OCI-LY1 (cell line): ENCODE measurements around the gene RAB19.
"Not testable (repeated sequence)": the region's sequence is repeated elsewhere in the genome, so short reads cannot be mapped to it uniquely, and the experiment has no call there.

Experiments
- H2AFZ ChIP-seq: fragments of 200-600 bp; sonication (generic), shearing (Covaris generic); 2 replicates; pipeline ENCODE4 v1.6.0; 2014; ENCODE audit warnings: antibody characterized with exemption, mild to moderate bottlenecking, low read length
- H3F3A ChIP-seq: fragments of 200-600 bp; sonication (generic), shearing (Covaris generic); 2 replicates; pipeline ENCODE4 v1.6.0; 2014; ENCODE audit warnings: mild to moderate bottlenecking, antibody characterized with exemption, low read length, moderate library complexity; ENCODE audit not compliant: insufficient read depth
- H3K27ac ChIP-seq: fragments of 200-600 bp; sonication (generic); 2 replicates; pipeline ENCODE4 v1.5.1; 2014; ENCODE audit warnings: low read length, mixed run types, mild to moderate bottlenecking, low read depth; ENCODE audit not compliant: poor library complexity, severe bottlenecking
- H3K27me3 ChIP-seq: fragments of 200-600 bp; sonication (generic); 2 replicates; pipeline ENCODE4 v1.6.0; 2014; ENCODE audit warnings: antibody characterized with exemption, mild to moderate bottlenecking, low read length, moderate library complexity; ENCODE audit not compliant: insufficient read depth
- H3K36me3 ChIP-seq: fragments of 200-600 bp; sonication (generic); 2 replicates; pipeline ENCODE4 v1.6.1; 2014; ENCODE audit warnings: mild to moderate bottlenecking, antibody characterized with exemption, low read length, moderate library complexity, mixed read lengths; ENCODE audit not compliant: insufficient read depth
- H3K4me1 ChIP-seq: fragments of 200-600 bp; sonication (generic); 2 replicates; pipeline ENCODE4 v1.5.1; 2014; ENCODE audit warnings: mild to moderate bottlenecking, low read length, moderate library complexity; ENCODE audit not compliant: insufficient read depth, severe bottlenecking
- H3K4me2 ChIP-seq: fragments of 200-600 bp; sonication (generic), shearing (Covaris generic); 2 replicates; pipeline ENCODE4 v1.6.1; 2014; ENCODE audit warnings: low read length
- H3K4me3 ChIP-seq: fragments of 200-600 bp; sonication (generic); 2 replicates; pipeline ENCODE4 v1.5.1; 2014; ENCODE audit warnings: low read length, low read depth, mild to moderate bottlenecking, mixed read lengths; ENCODE audit not compliant: poor library complexity, severe bottlenecking
- H3K79me2 ChIP-seq: fragments of 200-600 bp; shearing (Covaris generic); 2 replicates; pipeline ENCODE4 v1.6.1; 2016; ENCODE audit warnings: mixed run types, low read length, mixed read lengths; ENCODE audit not compliant: insufficient read depth
- H3K9ac ChIP-seq: fragments of 200-600 bp; sonication (generic), shearing (Covaris generic); 2 replicates; pipeline ENCODE4 v1.6.1; 2014; ENCODE audit warnings: mild to moderate bottlenecking, low read length, mixed read lengths
- H3K9me2 ChIP-seq: fragments of 200-600 bp; sonication (generic), shearing (Covaris generic); 2 replicates; pipeline ENCODE4 v1.6.1; 2014; ENCODE audit warnings: low read depth, mild to moderate bottlenecking, low read length, mixed read lengths
- H3K9me3 ChIP-seq: fragments of 200-600 bp; shearing (Covaris generic); 2 replicates; pipeline ENCODE4 v1.6.1; 2014; ENCODE audit warnings: low read length, mixed read lengths
- H4K20me1 ChIP-seq: fragments of 200-600 bp; sonication (generic), shearing (Covaris generic); 2 replicates; pipeline ENCODE4 v1.6.0; 2016; ENCODE audit warnings: mild to moderate bottlenecking, low read length; ENCODE audit not compliant: insufficient read depth
- EZH2 ChIP-seq: fragments of 200-600 bp; sonication (generic), shearing (Covaris generic); IDR thresholded peaks from 2 replicates; pipeline ENCODE4 v1.8.0; 2017; ENCODE audit warnings: borderline replicate concordance, mixed run types, mild to moderate bottlenecking, antibody characterized with exemption, low read length, moderate library complexity, mixed read lengths
- TF ChIP-seq, protein P1 (sequence below): fragments of 200-600 bp; sonication (generic), shearing (Covaris generic); IDR thresholded peaks from 2 replicates; pipeline ENCODE4 v1.5.1; 2017; ENCODE audit warnings: mild to moderate bottlenecking, antibody characterized with exemption, low read length, moderate library complexity, mixed read lengths

RAB19 gene

DNA sequence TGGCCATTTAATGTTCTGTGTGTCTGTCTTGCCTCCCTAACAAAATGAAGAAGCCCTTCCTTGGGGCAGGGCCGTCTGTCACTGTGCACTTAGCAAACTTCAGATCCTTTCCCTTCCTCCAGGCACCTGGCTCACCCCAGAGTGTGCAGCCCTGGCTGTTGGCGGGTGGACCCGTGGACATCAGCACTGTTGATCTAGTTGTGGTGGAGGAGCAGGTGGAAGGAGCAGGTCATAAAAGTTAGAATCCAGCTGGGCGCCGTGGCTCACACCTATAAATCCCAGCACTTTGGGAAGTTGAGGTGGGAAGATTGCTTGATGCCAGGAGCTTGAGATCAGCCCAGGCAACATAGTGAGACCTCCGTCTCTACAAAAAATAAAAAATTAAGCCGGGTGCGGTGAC, 12.7 kb downstream of the RAB19 start:
- Histone ChIP-seq H3K27me3 (peaks cover 4% of the 10 kb centered on the region; the same call in 1 of the 2 replicates), H4K20me1 (no peaks in the 10 kb centered on the region), H2AFZ (no peak overlapping the region), H3K4me3 (no peak overlapping the region), H3K9ac (no peak overlapping the region), H3K4me2 (no peak overlapping the region), H3K4me1 (no peaks in the 10 kb centered on the region), H3K79me2 (no peaks in the 10 kb centered on the region), H3K9me3 (no peaks in the 10 kb centered on the region), H3F3A (no peaks in the 10 kb centered on the region), H3K27ac (no peak overlapping the region), H3K36me3 (no peaks in the 10 kb centered on the region), H3K9me2 (no peaks in the 10 kb centered on the region)
- no peak for TF ChIP-seq EZH2
- TF ChIP-seq, protein P1, sequence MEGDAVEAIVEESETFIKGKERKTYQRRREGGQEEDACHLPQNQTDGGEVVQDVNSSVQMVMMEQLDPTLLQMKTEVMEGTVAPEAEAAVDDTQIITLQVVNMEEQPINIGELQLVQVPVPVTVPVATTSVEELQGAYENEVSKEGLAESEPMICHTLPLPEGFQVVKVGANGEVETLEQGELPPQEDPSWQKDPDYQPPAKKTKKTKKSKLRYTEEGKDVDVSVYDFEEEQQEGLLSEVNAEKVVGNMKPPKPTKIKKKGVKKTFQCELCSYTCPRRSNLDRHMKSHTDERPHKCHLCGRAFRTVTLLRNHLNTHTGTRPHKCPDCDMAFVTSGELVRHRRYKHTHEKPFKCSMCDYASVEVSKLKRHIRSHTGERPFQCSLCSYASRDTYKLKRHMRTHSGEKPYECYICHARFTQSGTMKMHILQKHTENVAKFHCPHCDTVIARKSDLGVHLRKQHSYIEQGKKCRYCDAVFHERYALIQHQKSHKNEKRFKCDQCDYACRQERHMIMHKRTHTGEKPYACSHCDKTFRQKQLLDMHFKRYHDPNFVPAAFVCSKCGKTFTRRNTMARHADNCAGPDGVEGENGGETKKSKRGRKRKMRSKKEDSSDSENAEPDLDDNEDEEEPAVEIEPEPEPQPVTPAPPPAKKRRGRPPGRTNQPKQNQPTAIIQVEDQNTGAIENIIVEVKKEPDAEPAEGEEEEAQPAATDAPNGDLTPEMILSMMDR = no peak

DNA sequence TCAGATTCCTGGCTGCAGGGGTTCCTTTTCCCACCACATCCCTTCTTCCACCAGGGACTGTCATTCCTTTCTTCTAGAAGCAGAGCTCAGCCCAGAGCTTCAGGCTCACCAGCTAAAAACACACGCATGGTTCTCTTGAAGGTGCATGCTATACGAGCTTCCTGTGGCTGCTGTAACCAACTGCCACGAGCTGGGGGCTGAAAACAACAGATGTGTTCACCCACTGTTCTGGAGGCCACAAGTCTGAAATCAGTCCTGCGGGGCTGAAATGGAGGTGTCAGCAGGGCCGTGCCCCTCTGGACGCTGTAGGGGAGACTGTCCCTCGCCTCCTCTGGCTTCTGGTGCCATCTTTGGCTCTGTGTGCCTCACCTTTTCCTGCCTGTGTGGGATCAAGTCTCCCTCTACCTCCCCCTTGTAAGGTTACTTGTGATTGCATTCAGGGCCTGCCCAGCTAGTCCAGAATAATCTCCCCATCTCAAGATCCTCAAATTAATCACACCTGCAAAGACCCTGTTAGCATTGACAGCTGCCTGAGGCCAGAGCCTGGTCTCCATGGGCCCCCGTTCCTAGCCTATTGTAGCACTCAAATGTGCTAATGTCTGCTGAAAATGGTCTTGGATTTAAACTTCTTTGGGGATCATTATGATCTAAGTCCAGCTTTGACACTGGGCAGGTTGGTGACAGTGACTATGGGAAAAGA, 13.7 kb downstream of the RAB19 start:
- Histone ChIP-seq H3K27ac (no peak overlapping the region), H2AFZ (no peak overlapping the region), H3K27me3 (peaks cover 4% of the 10 kb centered on the region; the same call in 1 of the 2 replicates), H3K4me3 (no peak overlapping the region), H3K4me2 (no peak overlapping the region), H3F3A (no peaks in the 10 kb centered on the region), H4K20me1 (no peaks in the 10 kb centered on the region), H3K9ac (no peak overlapping the region), H3K9me2 (no peaks in the 10 kb centered on the region), H3K9me3 (no peaks in the 10 kb centered on the region), H3K36me3 (no peaks in the 10 kb centered on the region), H3K79me2 (no peaks in the 10 kb centered on the region), H3K4me1 (no peaks in the 10 kb centered on the region)
- no peak for TF ChIP-seq EZH2
- TF ChIP-seq, protein P1 = no peak

DNA sequence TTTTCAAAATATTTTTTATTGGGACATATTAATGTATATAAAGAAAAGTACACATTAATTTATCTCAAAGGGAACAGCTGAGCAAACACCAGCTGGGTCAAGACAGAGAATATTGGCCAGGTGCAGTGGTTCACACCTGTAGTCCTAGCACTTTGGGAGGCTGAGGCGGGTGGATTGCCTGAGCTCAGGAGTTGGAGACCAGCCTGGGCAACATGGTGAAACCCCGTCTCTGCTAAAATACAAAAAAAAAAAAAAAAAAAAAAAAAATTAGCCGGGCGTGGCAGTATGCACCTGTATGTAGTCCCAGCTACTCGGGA, 14.3 kb downstream of the RAB19 start:
- not testable (repeated sequence) for H3K9me3 ChIP-seq, H3K9ac ChIP-seq, H4K20me1 ChIP-seq, H3K36me3 ChIP-seq, H3K27me3 ChIP-seq, H3K4me1 ChIP-seq, H3F3A ChIP-seq, H2AFZ ChIP-seq, H3K27ac ChIP-seq, H3K4me2 ChIP-seq, H3K79me2 ChIP-seq, H3K4me3 ChIP-seq, H3K9me2 ChIP-seq

DNA sequence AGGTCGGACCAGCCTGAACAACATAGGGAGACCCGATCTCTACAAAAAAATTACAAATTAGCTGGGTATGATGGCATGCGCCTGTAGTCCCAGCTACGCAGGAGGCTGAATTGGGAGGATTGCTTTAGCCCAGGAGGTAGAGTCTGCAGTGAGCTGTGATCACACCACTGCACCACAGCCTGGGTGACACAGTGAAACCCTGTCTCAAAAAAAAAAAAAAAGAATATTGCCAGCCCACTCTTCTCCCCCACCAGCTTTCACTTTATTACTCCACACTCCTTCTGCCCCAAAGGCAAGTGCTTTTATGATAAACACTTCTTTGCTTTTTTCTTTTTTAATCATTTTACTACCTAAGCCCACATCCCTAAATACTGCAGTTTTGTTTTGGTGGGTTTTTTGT, 14.8 kb downstream of the RAB19 start:
- H3K27ac ChIP-seq = no peak overlapping the region
- H3K27me3 ChIP-seq = peaks cover 4% of the 10 kb centered on the region; the same call in 1 of the 2 replicates
- no peaks in the 10 kb centered on the region for H3K9me2 ChIP-seq
- no peak for TF ChIP-seq EZH2
- TF ChIP-seq, protein P1 = no peak
- no peak overlapping the region for H3K4me3 ChIP-seq
- H3K4me2 ChIP-seq = no peak overlapping the region
- no peak overlapping the region for H2AFZ ChIP-seq
- no peaks in the 10 kb centered on the region for H3K36me3 ChIP-seq
- no peaks in the 10 kb centered on the region for H4K20me1 ChIP-seq
- no peak overlapping the region for H3K9ac ChIP-seq
- no peaks in the 10 kb centered on the region for H3K4me1 ChIP-seq
- no peaks in the 10 kb centered on the region for H3K9me3 ChIP-seq
- no peaks in the 10 kb centered on the region for H3K79me2 ChIP-seq
- no peaks in the 10 kb centered on the region for H3F3A ChIP-seq
